DOHH2 (cell line): Measurements from ENCODE around the gene FZD4.
A peak's percentile ranks its signal among the peaks of the same experiment; 100 is the strongest.

Experiments used
- H3F3A ChIP-seq: fragments of 200-600 bp; sonication (generic), shearing (Covaris generic); 2 replicates; pipeline ENCODE4 v1.6.0; 2016; ENCODE audit warnings: antibody characterized with exemption, mild to moderate bottlenecking; ENCODE audit not compliant: control insufficient read depth, insufficient read depth
- H3K27ac ChIP-seq: fragments of 200-600 bp; sonication (generic); 2 replicates; pipeline ENCODE4 v1.5.1; 2014; ENCODE audit warnings: low read depth, mild to moderate bottlenecking, low read length, moderate library complexity
- H3K27me3 ChIP-seq: fragments of 200-600 bp; sonication (generic); 2 replicates; pipeline ENCODE4 v1.6.1; 2014; ENCODE audit warnings: mild to moderate bottlenecking, low read length, mixed read lengths; ENCODE audit not compliant: control insufficient read depth
- H3K36me3 ChIP-seq: fragments of 200-600 bp; sonication (generic); 2 replicates; pipeline ENCODE4 v1.6.1; 2014; ENCODE audit warnings: mild to moderate bottlenecking, low read length, moderate library complexity, mixed read lengths; ENCODE audit not compliant: control insufficient read depth
- H3K4me1 ChIP-seq: fragments of 200-600 bp; sonication (generic); 2 replicates; pipeline ENCODE4 v1.6.1; 2014; ENCODE audit warnings: mild to moderate bottlenecking, low read length, mixed read lengths; ENCODE audit not compliant: control insufficient read depth
- H3K4me2 ChIP-seq: fragments of 200-600 bp; sonication (generic); 2 replicates; pipeline ENCODE4 v1.6.0; 2014; ENCODE audit warnings: mild to moderate bottlenecking, low read length, moderate library complexity
- H3K4me3 ChIP-seq: fragments of 200-600 bp; sonication (generic); 2 replicates; pipeline ENCODE4 v1.5.1; 2014; ENCODE audit warnings: mild to moderate bottlenecking, low read length, mixed read lengths
- H3K79me2 ChIP-seq: fragments of 200-600 bp; sonication (generic); 2 replicates; pipeline ENCODE4 v1.6.1; 2014; ENCODE audit warnings: mild to moderate bottlenecking, low read length, mixed read lengths; ENCODE audit not compliant: control insufficient read depth
- H3K9me2 ChIP-seq: fragments of 200-600 bp; sonication (generic); replicated peaks from 2 replicates; pipeline ENCODE4 v1.6.1; 2014; ENCODE audit warnings: mild to moderate bottlenecking, low read length, mixed read lengths; ENCODE audit not compliant: control insufficient read depth
- H3K9me3 ChIP-seq: fragments of 200-600 bp; sonication (generic); 2 replicates; pipeline ENCODE4 v1.6.1; 2014; ENCODE audit warnings: antibody characterized with exemption, low read length, mixed read lengths; ENCODE audit not compliant: control insufficient read depth, insufficient read depth
- H4K20me1 ChIP-seq: fragments of 200-600 bp; sonication (generic); 2 replicates; pipeline ENCODE4 v1.6.0; 2014; ENCODE audit warnings: low read depth, mild to moderate bottlenecking, antibody characterized with exemption, low read length, moderate library complexity; ENCODE audit not compliant: control insufficient read depth, insufficient read depth
- CTCF ChIP-seq: fragments of 200-600 bp; sonication (generic); IDR thresholded peaks from one replicate; pipeline ENCODE4 v1.5.1; 2014; ENCODE audit warnings: antibody characterized with exemption, mild to moderate bottlenecking, low read depth, low read length; ENCODE audit not compliant: poor library complexity, severe bottlenecking
- EZH2phosphoT487 ChIP-seq: fragments of 200-600 bp; sonication (generic); IDR thresholded peaks from 2 replicates; pipeline ENCODE4 v1.6.1; 2017; ENCODE audit warnings: borderline replicate concordance, mild to moderate bottlenecking, antibody characterized with exemption, low read length, moderate library complexity, mixed read lengths

FZD4 gene

GRCh38 chr11:86941077-86941870, 13.9 kb downstream of the FZD4 start:
- H3F3A ChIP-seq: no peaks in the 10 kb centered on the region
- no peak overlapping the region for H3K27ac ChIP-seq
- no peaks in the 10 kb centered on the region for H3K27me3 ChIP-seq
- H3K79me2 ChIP-seq: no peaks in the 10 kb centered on the region
- H3K4me2 ChIP-seq: no peak overlapping the region
- TF ChIP-seq EZH2phosphoT487 (no peak), CTCF (no peak)
- no peaks in the 10 kb centered on the region for H3K9me3 ChIP-seq
- H4K20me1 ChIP-seq: no peaks in the 10 kb centered on the region
- H3K9me2 ChIP-seq: no peaks in the 10 kb centered on the region
- H3K36me3 ChIP-seq: no peaks in the 10 kb centered on the region
- H3K4me1 ChIP-seq: no peaks in the 10 kb centered on the region
- H3K4me3 ChIP-seq: no peak overlapping the region

GRCh38 chr11:86940122-86940777, 14.9 kb downstream of the FZD4 start:
- Histone ChIP-seq H3K4me3 (no peak overlapping the region), H3K27ac (no peak overlapping the region), H3K4me1 (no peaks in the 10 kb centered on the region), H3F3A (no peaks in the 10 kb centered on the region), H3K36me3 (no peaks in the 10 kb centered on the region), H4K20me1 (no peaks in the 10 kb centered on the region), H3K79me2 (no peaks in the 10 kb centered on the region), H3K4me2 (no peak overlapping the region), H3K9me3 (no peaks in the 10 kb centered on the region), H3K9me2 (no peaks in the 10 kb centered on the region), H3K27me3 (no peaks in the 10 kb centered on the region)
- no peak for TF ChIP-seq CTCF
- no peak for TF ChIP-seq EZH2phosphoT487

- H3K27me3 ChIP-seq: no peaks in the 10 kb centered on the region
- no peaks in the 10 kb centered on the region for H3K36me3 ChIP-seq
- no peaks in the 10 kb centered on the region for H3F3A ChIP-seq
- no peaks in the 10 kb centered on the region for H3K9me3 ChIP-seq
- no peaks in the 10 kb centered on the region for H3K4me1 ChIP-seq
- no peaks in the 10 kb centered on the region for H4K20me1 ChIP-seq
- H3K79me2 ChIP-seq: no peaks in the 10 kb centered on the region
- no peaks in the 10 kb centered on the region for H3K9me2 ChIP-seq
- H3K4me3 ChIP-seq: no peak overlapping the region
- no peak overlapping the region for H3K27ac ChIP-seq
- TF ChIP-seq CTCF: peak; percentile 61
- TF ChIP-seq EZH2phosphoT487: no peak
- no peak overlapping the region for H3K4me2 ChIP-seq
These were observed 16.0 kb downstream of the FZD4 start for GRCh38 chr11:86938900-86939880.
